Measurements from ENCODE around the gene ASB15. TPM values are rescaled to one million over a fixed set of nuclear protein-coding genes. Genes with fewer than 3 reads are reported as not detected.

ASB15 gene
- total and polyA plus RNA-seq, 2 of the 4 experiments (the other 2 are of a cell fraction), result not detected

GRCh38 chr7:123647106-123647730, 45.6 kb downstream of the ASB15 start:
- dilution Hi-C loops (cut with HindIII; ENCODE audit: low sequenced_read_pairs, unreplicated experiment) (no loop called here), intact Hi-C loops (cut with micrococcal nuclease) (no loop called here), in situ Hi-C loops (cut with MboI; ENCODE audit: low sequenced_read_pairs) (loop anchor here (25.0 kb wide), 1 partner anchor 215 kb away; no protein-coding TSS in a partner anchor)
- DNase-seq (no peak), ATAC-seq (ENCODE audit: low read depth) (no peak)
- ChIA-PET CTCF (interaction anchor here (1.0 kb wide), 1 partner anchor 42 kb away, joined by 3 read pairs; no protein-coding TSS in a partner anchor), POLR2A (ENCODE audit: unreplicated experiment) (no interaction called here)
- no peaks in the 10 kb centered on the region for H3K79me1 ChIP-seq (ENCODE audit: low read depth in 1 of 2, low read length in 2 of 2)
- H2AFZ ChIP-seq (replicated peaks; ENCODE audit: low read length, poor library complexity), result no peak overlapping the region
- no peak overlapping the region for H3K4me2 ChIP-seq (ENCODE audit: low read depth, low read length)
- peaks cover 7% of the 10 kb centered on the region for H3K27me3 ChIP-seq (ENCODE audit: control insufficient read depth, insufficient read depth, low read length)
- 37% methylated on average over 2 of the region's 7 CpGs; no CpG with 5 or more reads in 1 of the 2 experiments for WGBS, 2 experiments (ENCODE audit: extremely low coverage in 2 of 2, insufficient read length in 1 of 2)
- H3K27ac ChIP-seq (ENCODE audit: insufficient read depth, low read length), result no peak overlapping the region
- H4K91ac ChIP-seq (ENCODE audit: insufficient read depth, low read depth, low read length), result no peak overlapping the region
- no peak overlapping the region for H2BK20ac ChIP-seq (ENCODE audit: low read depth, low read length)
- no peak overlapping the region for H4K8ac ChIP-seq (ENCODE audit: low read depth in 2 of 2, low read length in 2 of 2)
- no peak overlapping the region for H4K5ac ChIP-seq (ENCODE audit: low read depth, low read length)
- no peak overlapping the region for H2BK120ac ChIP-seq (ENCODE audit: low read depth, low read length)
- H3K23ac ChIP-seq (ENCODE audit: low read depth, low read length), result no peak overlapping the region
- H3K18ac ChIP-seq (ENCODE audit: low read depth, low read length), result no peak overlapping the region
- no peak overlapping the region for H2BK5ac ChIP-seq (ENCODE audit: low read depth, low read length, poor library complexity, severe bottlenecking)
- no peak overlapping the region for H2BK15ac ChIP-seq (ENCODE audit: low read depth, low read length)
- H4K20me1 ChIP-seq (ENCODE audit: insufficient read depth, low read length), result no peaks in the 10 kb centered on the region
- H3K36me3 ChIP-seq (ENCODE audit: control insufficient read depth, insufficient read depth, low read length), result no peaks in the 10 kb centered on the region
- TF ChIP-seq FOS (IDR thresholded peaks at IDR 0.05; ENCODE audit: low read depth, low read length) (no peak), CEBPB (IDR thresholded peaks at IDR 0.05; ENCODE audit: low read depth, low read length) (no peak), RFX5 (IDR thresholded peaks at IDR 0.05; ENCODE audit: low read depth, low read length) (no peak), CTCF (conservative IDR thresholded peaks at IDR 0.05; ENCODE audit: low read depth, low read length) (no peak), RAD21 (IDR thresholded peaks at IDR 0.05; ENCODE audit: low read length) (no peak), MAFK (IDR thresholded peaks at IDR 0.05; ENCODE audit: low read depth, low read length) (no peak), BHLHE40 (IDR thresholded peaks at IDR 0.05; ENCODE audit: low read depth, low read length) (no peak), SMC3 (IDR thresholded peaks at IDR 0.05; ENCODE audit: low read depth, low read length) (no peak), POLR2A (IDR thresholded peaks at IDR 0.05; ENCODE audit: low read depth, low read length) (no peak), MXI1 (IDR thresholded peaks at IDR 0.05; ENCODE audit: borderline replicate concordance, low read depth, low read length) (no peak), MAZ (IDR thresholded peaks at IDR 0.05; ENCODE audit: borderline replicate concordance, low read depth, low read length) (no peak), CHD1 (IDR thresholded peaks at IDR 0.05; ENCODE audit: low read depth, low read length) (no peak), NFE2L2 (IDR thresholded peaks at IDR 0.05; ENCODE audit: low read depth, low read length) (no peak), RCOR1 (IDR thresholded peaks at IDR 0.05; ENCODE audit: insufficient replicate concordance, low read length) (no peak)
- TF ChIP-seq, protein P1, sequence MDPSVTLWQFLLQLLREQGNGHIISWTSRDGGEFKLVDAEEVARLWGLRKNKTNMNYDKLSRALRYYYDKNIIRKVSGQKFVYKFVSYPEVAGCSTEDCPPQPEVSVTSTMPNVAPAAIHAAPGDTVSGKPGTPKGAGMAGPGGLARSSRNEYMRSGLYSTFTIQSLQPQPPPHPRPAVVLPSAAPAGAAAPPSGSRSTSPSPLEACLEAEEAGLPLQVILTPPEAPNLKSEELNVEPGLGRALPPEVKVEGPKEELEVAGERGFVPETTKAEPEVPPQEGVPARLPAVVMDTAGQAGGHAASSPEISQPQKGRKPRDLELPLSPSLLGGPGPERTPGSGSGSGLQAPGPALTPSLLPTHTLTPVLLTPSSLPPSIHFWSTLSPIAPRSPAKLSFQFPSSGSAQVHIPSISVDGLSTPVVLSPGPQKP (IDR thresholded peaks at IDR 0.05; ENCODE audit: borderline replicate concordance, low read depth, low read length), result no peak
- TF ChIP-seq, protein P2, sequence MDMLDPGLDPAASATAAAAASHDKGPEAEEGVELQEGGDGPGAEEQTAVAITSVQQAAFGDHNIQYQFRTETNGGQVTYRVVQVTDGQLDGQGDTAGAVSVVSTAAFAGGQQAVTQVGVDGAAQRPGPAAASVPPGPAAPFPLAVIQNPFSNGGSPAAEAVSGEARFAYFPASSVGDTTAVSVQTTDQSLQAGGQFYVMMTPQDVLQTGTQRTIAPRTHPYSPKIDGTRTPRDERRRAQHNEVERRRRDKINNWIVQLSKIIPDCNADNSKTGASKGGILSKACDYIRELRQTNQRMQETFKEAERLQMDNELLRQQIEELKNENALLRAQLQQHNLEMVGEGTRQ (IDR thresholded peaks at IDR 0.05; ENCODE audit: low read depth, low read length), result no peak
- no peaks in the 10 kb centered on the region for H3K9me1 ChIP-seq (ENCODE audit: insufficient read depth, low read length)
- H3K9me3 ChIP-seq (ENCODE audit: control insufficient read depth, insufficient read depth, low read length), result no peaks in the 10 kb centered on the region
- H3K4me1 ChIP-seq (ENCODE audit: control insufficient read depth, insufficient read depth, low read length), result peaks cover 3% of the 10 kb centered on the region; the same call in 1 of the 2 replicates
- no peak overlapping the region for H3K14ac ChIP-seq (replicated peaks; ENCODE audit: low read depth, low read length)
- H3K9ac ChIP-seq (ENCODE audit: low read depth, low read length), result no peak overlapping the region
- H2AK5ac ChIP-seq (ENCODE audit: low read depth, low read length), result no peak overlapping the region
- no peak overlapping the region for H2AK9ac ChIP-seq (replicated peaks; ENCODE audit: low read depth, low read length, poor library complexity)
- no peak overlapping the region for H3K56ac ChIP-seq (ENCODE audit: extremely low read depth, insufficient read depth, low read length)
- H3K4me3 ChIP-seq (ENCODE audit: insufficient read depth, low read depth, low read length), result no peak overlapping the region
- BruUV-seq (replicated peaks), result no TSS peak
- no peak overlapping the region for H3K4ac ChIP-seq (ENCODE audit: low read depth, low read length)

Measured in IMR-90 (cell line).